Measurements from ENCODE around the gene HAUS1. TPM values are rescaled to one million over a fixed set of nuclear protein-coding genes. Genes with fewer than 3 reads are reported as not detected.
"Not testable (repeated sequence)": the region's sequence is repeated elsewhere in the genome, so short reads cannot be mapped to it uniquely, and the experiment has no call there.

Gene HAUS1
- total RNA-seq, 6 experiments from 2014 or later, result 4.0 to 15.4 (median 5.9) TPM

- Histone ChIP-seq H3K27me3 (no peaks in the 10 kb centered on the region), H3K4me3 (no peak overlapping the region), H3K27ac (no peak overlapping the region), H3K36me3 (peaks cover 0 to 17% (median 2%) of the 10 kb centered on the region in 4 donors), H3K4me1 (no peaks in the 10 kb centered on the region), H3K9me3 (no peaks in the 10 kb centered on the region)
- intact Hi-C loops (cut with DNase I), result no loop called here
- TF ChIP-seq POLR2A (IDR thresholded peaks at IDR 0.05), result no peak
- no peak for TF ChIP-seq CTCF (IDR thresholded peaks at IDR 0.05)
- 100% methylated on average over 2 of the region's 2 CpGs for WGBS (ENCODE audit: insufficient coverage, low coverage, low lambda C conversion rate, missing lambda C conversion rate)
- no peak for DNase-seq
- no peak for ATAC-seq
Measured at GRCh38 chr18:46130061-46130460, 25.9 kb downstream of the HAUS1 start.

GRCh38 chr18:46130549-46130948, 26.4 kb downstream of the HAUS1 start:
- intact Hi-C loops (cut with DNase I); H3K27me3 ChIP-seq; H3K4me1 ChIP-seq; ATAC-seq; H3K4me3 ChIP-seq; DNase-seq; H3K9me3 ChIP-seq; H3K27ac ChIP-seq: not testable (repeated sequence)
- peaks cover 0 to 17% (median 2%) of the 10 kb centered on the region in 4 donors for H3K36me3 ChIP-seq
- 94% methylated on average over 8 of the region's 8 CpGs for WGBS (ENCODE audit: insufficient coverage, low coverage, low lambda C conversion rate, missing lambda C conversion rate)

- WGBS (ENCODE audit: insufficient coverage, low coverage, low lambda C conversion rate, missing lambda C conversion rate), result 85% methylated on average over 3 of the region's 3 CpGs
- peaks cover 0 to 12% (median under 1%) of the 10 kb centered on the region in 4 donors for H3K36me3 ChIP-seq
- no peaks in the 10 kb centered on the region for H3K4me1 ChIP-seq
- intact Hi-C loops (cut with DNase I), result no loop called here
- no peaks in the 10 kb centered on the region for H3K27me3 ChIP-seq
- DNase-seq (no peak), ATAC-seq (no peak)
- H3K27ac ChIP-seq, result no peak overlapping the region
- no peaks in the 10 kb centered on the region for H3K9me3 ChIP-seq
- H3K4me3 ChIP-seq, result no peak overlapping the region
- TF ChIP-seq CTCF (IDR thresholded peaks at IDR 0.05) (no peak), POLR2A (IDR thresholded peaks at IDR 0.05) (no peak)
Measured at GRCh38 chr18:46133534-46133933, 29.3 kb downstream of the HAUS1 start.

- Histone ChIP-seq H3K36me3 (peaks cover 0 to under 1% (median 0%) of the 10 kb centered on the region in 4 donors), H3K9me3 (no peaks in the 10 kb centered on the region), H3K27ac (no peak overlapping the region), H3K4me3 (no peak overlapping the region), H3K27me3 (no peaks in the 10 kb centered on the region), H3K4me1 (no peaks in the 10 kb centered on the region)
- intact Hi-C loops (cut with DNase I), result no loop called here
- WGBS (ENCODE audit: insufficient coverage, low coverage, low lambda C conversion rate, missing lambda C conversion rate), result 79% methylated on average over 9 of the region's 9 CpGs
- TF ChIP-seq POLR2A (IDR thresholded peaks at IDR 0.05) (no peak), CTCF (IDR thresholded peaks at IDR 0.05) (no peak)
- DNase-seq, result no peak
- ATAC-seq, result no peak
Measured at GRCh38 chr18:46134920-46135675, 30.9 kb downstream of the HAUS1 start.

- intact Hi-C loops (cut with DNase I), result no loop called here
Measured at GRCh38 chr18:46140173-46140572, 36.0 kb downstream of the HAUS1 start.

More at GRCh38 chr18:46140173-46140572, 36.0 kb downstream of the HAUS1 start:
- Histone ChIP-seq H3K27me3 (no peaks in the 10 kb centered on the region), H3K36me3 (no peaks in the 10 kb centered on the region), H3K27ac (no peak overlapping the region), H3K4me1 (no peaks in the 10 kb centered on the region), H3K4me3 (no peak overlapping the region), H3K9me3 (no peaks in the 10 kb centered on the region)
- DNase-seq (no peak), ATAC-seq (no peak)
- whole genome bisulfite sequencing (ENCODE audit: insufficient coverage, low coverage, low lambda C conversion rate, missing lambda C conversion rate), result 94% methylated on average over 4 of the region's 4 CpGs
- TF ChIP-seq POLR2A (IDR thresholded peaks at IDR 0.05) (no peak), CTCF (IDR thresholded peaks at IDR 0.05) (no peak)

Measured in right lobe of liver (tissue), 6 donors.